Activated effector memory CD4-positive, alpha-beta T cell treated with Interleukin-2 at 50 U/mL for 16 hours (primary cell): ENCODE data around the gene ACSL5.
"Not testable (repeated sequence)": the region's sequence is repeated elsewhere in the genome, so short reads cannot be mapped to it uniquely, and the experiment has no call there.

Experiments
- DNase-seq: peaks from one replicate; pipeline ENCODE4 v3.0.0-alpha.2; 2020

Gene ACSL5

DNA sequence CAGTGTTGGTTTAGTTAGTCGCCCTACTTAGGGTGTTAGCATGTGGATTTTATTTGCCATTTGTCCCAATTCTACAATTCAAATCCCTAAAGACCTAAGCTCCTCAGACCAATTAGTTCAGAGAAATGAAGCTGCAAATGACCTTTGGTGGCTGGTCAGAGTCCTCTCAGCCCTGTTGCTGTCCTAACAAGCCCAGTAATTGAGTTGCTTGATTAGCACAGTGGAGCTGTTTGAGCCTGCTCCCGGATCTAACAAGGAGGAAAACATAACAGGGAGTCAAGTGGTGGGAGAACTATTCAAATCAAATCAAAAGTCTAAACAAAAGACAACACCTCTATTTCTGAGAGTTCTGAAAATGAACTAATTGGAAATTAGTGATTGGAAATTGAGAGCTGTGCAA, 50.7 kb downstream of the ACSL5 start:
- DNase-seq: no peak

DNA sequence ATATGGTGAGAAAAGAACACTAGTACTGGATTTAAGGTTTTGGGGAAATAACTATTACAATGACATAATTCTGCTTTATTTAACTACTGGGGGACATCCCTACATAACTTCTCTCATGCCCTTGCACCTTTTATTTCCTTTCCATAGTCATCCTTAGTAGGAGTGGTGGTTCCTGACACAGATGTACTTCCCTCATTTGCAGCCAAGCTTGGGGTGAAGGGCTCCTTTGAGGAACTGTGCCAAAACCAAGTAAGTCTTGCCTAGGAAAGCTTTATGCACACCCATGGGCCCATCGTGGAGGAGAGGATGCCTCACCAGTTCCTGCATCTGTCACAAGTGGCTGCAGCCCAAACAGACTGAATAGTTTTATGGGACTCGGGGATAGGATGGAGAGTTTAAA, 52.2 kb downstream of the ACSL5 start:
- DNase-seq: no peak

DNA sequence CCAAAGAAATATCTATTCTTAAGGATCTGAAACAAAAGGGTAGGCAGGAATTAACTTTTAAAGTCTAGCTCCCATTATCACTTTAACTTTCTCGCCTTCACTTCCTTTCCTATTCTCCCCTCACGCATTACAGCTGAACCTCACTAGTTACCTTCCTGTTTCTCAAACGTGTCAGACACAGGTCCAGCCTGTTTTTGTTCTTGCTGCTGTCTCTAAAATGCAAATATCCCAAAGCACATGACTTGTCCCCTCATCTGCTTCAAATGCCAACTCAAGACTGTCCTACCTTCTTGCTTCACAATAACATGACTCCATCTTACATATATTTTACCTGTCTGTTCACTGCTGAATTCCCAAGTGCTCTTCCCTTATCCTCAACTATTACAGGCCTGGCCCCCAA, 55.2 kb downstream of the ACSL5 start:
- DNase-seq: no peak

GRCh38 chr10:112429654-112430230, 55.8 kb downstream of the ACSL5 start:
- no peak for DNase-seq

GRCh38 chr10:112433136-112433535, 59.2 kb downstream of the ACSL5 start:
- DNase-seq: no peak

DNA sequence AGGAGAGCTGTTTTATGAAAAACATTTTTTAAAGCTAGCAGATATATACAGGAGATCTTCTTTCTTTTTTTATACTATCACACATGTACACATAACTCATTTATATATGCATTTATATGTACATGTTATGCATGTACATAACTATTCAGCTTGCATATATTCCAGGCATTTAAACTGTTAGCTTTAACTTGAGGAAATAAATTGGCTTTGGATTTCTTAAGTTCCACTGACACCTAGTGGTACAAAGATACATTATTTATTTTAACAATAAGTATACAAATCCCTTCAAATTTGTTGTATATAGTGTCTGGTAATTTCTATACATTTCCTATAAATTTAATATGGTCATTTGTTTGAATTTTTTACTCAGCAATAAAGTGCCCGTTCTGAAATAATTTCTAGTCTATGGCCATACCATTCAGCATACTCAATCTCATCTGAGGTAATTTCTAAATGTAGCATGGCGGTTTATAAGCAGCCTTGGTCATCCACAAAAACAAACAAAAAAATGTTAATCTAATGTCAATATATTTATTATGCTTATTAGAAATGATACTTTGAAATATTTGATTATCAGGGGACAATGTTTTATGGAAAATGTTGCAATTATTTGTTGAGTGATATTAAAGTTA, 61.2 kb downstream of the ACSL5 start:
- no peak for DNase-seq

- DNase-seq: no peak
Observed at GRCh38 chr10:112438356-112438755, 64.4 kb downstream of the ACSL5 start.

DNA sequence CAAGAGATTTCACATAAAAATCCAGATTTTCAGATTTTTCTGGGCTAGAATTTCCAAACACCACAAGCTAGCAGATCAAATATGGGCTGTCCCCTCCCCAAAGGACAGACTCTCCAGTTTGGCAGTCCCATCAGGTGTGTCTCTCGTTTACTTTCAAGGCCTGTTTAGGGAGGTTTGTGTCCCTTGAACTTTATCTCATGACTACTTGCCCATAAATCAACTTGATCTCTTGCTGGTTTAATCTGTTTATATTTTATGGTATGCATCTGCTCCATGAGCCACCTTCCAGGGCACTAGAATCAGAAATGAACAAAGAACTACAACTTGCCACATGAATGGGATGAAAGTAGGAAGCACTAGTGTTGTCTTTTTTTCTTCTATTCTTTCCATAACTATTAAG, 67.6 kb downstream of the ACSL5 start:
- DNase-seq: no peak

DNA sequence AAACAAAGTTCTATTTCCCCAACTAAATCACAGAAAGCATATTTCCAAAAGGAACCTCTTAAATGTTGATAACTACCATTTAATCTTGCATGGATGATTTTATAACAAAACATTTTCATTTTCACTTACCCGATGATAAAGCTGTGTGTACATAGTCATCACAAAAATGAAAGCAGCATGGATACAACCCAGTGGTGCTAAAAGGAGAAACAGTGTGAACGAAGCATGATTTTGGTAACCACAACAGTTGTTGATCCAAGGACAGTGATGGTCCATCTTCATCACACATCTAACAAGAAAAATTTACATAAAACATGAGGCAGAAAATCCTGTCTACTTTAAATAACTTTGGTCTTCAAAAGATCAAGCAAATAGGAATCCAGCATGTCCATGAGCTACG, 68.1 kb downstream of the ACSL5 start:
- no peak for DNase-seq

DNA sequence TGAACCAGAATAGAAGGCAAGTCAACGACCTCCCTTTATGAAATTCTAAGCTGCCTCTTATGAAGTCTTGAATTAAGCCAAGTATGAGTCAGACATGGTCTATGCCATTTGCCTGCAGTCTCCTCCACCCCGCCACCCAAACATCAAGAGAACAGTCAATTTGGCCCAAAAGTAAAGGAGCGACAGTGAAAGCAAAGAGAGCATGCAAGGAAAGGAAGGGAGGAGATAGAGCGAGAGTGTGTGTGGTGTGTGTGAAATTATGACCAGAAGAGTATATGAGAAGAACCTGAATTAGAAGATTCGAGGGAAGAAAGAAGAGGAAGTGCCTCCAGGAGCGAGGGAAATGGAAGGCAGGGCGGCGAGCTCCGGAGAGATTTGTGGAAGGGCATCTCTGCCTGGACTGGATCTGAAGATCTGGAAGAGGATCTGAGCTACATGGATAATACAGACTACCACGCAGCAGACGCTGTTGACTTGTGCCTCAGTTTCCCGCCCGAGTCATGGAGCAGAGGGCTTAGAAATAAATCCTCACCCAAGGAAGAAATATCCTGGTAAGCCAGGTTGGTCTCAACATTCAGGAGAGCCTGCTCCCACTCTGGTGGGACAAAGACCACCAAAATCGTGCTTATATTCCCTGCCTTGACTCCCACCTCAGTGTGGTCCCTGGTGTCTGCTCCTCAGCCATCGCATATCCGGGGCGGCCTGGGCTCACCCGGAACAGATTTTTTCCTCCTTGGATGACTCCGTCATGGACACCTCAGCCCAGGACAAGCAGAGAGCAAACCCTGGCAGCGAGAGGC, 72.3 kb downstream of the ACSL5 start:
- no peak for DNase-seq

GRCh38 chr10:112446855-112447619, 73.1 kb downstream of the ACSL5 start, which contains the start of the genes VTI1A and ZDHHC6:
Gene VTI1A, plus strand, starts transcription at chr10:112447215. Its CDS starts 159 bp downstream, at chr10:112447374.
Gene ZDHHC6, minus strand, starts transcription at chr10:112446914. Its CDS starts 1,478 bp downstream, at chr10:112445436.
- peak; percentile 76 for DNase-seq

DNA sequence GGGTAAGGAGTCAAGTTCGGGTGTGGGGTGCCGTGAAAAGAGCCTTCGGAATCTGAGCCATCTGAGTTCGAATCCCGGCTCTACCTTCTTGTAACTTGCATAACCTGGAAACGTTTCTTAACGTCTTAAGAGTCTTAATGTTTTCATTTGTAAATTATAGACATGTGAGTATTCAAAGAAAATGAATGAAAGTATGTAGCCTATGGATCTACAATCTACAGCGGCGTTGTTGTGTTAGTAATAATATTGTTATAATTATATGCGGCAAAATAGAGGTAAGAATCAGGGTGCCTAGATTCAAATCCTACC, 73.7 kb downstream of the ACSL5 start:
- no peak for DNase-seq

DNA sequence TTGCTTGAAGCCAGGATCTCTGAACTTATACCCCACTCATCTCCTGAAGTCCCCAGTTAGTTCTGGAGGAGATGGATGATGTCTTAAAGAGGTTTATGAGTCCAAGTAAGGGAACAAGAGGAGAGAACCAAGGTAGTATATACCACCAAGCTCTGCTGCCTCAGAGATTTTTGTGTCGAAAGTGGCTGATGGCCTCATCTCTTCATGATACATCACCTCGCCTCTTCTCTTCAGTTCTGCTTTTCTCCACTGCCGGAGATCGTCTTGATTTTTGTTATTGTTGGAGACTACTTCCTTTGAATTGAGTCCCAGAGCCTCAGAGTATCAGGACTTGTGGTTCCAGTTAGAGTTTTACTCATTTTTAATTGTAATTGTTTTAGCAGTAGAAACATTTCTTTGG, 75.0 kb downstream of the ACSL5 start:
- DNase-seq: no peak

DNA sequence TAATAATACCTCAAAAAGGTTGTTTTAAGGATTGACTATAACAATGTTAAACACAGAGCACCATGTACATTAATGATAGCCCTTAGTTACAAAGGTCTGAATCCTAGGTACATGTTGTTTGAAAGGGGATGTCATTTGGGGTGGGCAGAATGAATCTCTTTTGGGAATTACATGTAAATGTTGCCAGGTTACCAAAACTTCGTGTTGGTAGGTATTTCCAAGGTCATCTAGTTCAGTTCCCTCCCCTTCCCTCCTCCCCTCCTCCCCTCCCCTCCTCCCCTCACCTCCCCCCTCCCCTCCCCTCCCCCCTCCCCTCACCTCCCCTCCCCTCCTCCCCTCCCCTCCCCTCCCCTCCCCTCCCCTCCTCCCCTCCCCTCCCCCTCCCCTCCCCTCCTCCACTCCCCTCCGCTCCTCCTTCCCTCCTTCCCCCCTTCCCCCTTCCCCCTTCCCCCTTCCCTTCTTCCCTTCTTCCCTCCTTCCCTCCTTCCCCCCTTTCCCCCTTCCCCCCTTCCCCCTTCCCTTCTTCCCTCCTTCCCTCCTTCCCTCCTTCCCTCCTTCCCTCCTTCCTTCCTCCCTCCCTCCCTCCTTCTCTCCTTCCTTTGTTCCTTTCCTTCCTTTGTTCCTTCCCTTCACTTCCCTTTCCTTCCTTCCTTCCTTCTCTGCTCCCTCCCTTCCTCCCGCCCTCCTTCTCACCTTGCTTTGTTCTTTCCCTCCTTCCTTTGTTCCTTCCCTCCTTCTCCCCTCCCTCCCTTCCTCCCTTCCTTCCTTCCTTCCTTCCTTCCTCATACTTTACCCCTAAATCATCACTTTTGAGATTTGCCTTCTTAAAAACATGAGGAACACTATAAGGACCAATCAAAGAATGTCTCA, 81.2 kb downstream of the ACSL5 start:
- DNase-seq: no peak

DNA sequence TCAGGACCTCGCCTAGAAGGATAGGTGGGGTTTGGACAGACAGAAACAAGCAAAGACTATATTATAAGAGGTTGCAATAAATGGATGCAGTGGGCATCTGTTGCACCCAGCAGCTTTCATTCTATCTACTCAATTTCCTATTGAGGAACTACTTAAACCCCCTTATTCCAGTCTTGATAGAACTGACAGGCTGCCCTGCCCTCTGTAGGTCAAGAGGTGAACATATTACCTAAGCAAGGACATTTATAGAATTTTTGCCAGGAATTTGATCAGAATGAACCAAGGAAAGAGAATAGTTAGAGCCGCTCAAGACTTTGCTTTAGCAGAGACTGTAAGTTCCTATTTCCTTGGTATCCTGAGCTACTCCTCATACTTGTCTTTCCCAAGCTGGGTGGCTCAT, 82.6 kb downstream of the ACSL5 start:
- no peak for DNase-seq

DNA sequence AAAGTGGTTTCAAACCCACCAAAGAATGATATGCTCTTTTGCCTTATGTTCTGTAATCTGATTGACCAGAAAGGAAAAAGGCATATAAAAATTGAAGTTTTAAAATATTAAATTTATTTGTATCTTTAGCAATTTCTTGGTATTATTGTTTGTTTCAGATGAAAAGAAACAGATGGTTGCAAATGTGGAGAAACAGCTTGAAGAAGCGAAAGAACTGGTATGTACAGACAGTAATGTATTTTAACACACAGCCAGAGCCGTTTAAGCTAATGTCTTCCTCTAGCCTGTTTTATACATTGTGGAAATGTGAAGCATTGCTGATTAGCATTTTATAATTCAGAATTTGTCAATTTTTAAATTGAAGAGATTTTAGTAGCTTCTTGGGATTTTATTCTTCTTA, 86.5 kb downstream of the ACSL5 start:
- DNase-seq: no peak

- no peak for DNase-seq
Observed at GRCh38 chr10:112461029-112461887, 87.3 kb downstream of the ACSL5 start.

GRCh38 chr10:112464074-112464473, 90.2 kb downstream of the ACSL5 start:
- DNase-seq: not testable (repeated sequence)

DNA sequence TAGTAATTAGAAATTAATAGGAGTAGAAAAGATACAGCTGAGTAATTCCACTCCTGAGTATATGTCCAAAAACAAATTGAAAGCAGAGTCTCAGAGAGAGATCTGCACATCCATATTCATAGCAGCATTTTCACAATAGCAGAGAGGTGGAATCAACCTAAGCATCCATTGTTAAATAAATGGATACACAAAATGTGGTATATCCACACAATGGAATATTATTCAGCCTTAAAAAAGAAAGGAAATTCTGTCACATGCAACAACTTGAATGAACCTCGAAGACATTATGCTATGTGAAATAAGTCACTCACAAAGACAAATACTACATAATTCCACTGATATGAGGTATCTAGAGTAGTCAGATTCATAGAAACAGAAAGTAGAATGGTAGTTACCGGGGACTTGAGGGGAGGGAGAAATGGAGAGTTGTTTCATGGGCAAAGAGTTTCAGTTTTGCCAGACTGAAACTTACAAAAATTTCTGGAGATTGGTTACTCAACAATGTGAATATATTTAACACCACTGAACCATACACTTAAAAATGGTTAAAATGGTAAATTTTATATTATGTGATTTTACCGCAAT, 91.5 kb downstream of the ACSL5 start:
- DNase-seq: no peak

GRCh38 chr10:112466802-112467201, 92.9 kb downstream of the ACSL5 start:
- no peak for DNase-seq

- DNase-seq: no peak
Observed at GRCh38 chr10:112467541-112468075, 93.7 kb downstream of the ACSL5 start.
